Hepatocyte (in vitro differentiated cells): Measurements from ENCODE around the gene TSHZ3.

Source experiments
- CTCF ChIP-seq: fragments of 200-600 bp; sonication (generic); IDR thresholded peaks from 2 replicates; pipeline ENCODE4 v1.5.1; 2016; ENCODE audit warnings: antibody characterized with exemption, mild to moderate bottlenecking; ENCODE audit not compliant: poor library complexity
- EZH2 ChIP-seq: fragments of 200-600 bp; sonication (generic); IDR thresholded peaks from 2 replicates; pipeline ENCODE4 v1.6.1; 2016; ENCODE audit warnings: antibody characterized with exemption, mild to moderate bottlenecking, borderline replicate concordance
- EZH2phosphoT487 ChIP-seq: fragments of 200-600 bp; sonication (generic); IDR thresholded peaks from one replicate; pipeline ENCODE4 v1.6.1; 2018; ENCODE audit warnings: antibody characterized with exemption, mild to moderate bottlenecking, low read depth, moderate library complexity; ENCODE audit not compliant: unreplicated experiment, severe bottlenecking

- TF ChIP-seq CTCF, result no peak
- no peak for TF ChIP-seq EZH2
- TF ChIP-seq EZH2phosphoT487, result no peak
These were observed 36.5 kb downstream of the TSHZ3 start for GRCh38 chr19:31312677-31313244.
